Neural cell (in vitro differentiated cells): Measurements from ENCODE around the gene VOPP1. TPM values are rescaled to one million over a fixed set of nuclear protein-coding genes. Genes with fewer than 3 reads are reported as not detected.

Experiments used
- H2AFZ ChIP-seq: fragments of 200-600, 300-800 bp; sonication (generic), shearing (Covaris generic); 2 replicates; pipeline ENCODE4 v1.6.0; 2014; ENCODE audit warnings: low read depth, mild to moderate bottlenecking, antibody characterized with exemption, low read length, moderate library complexity
- H3F3A ChIP-seq: fragments of 200-600 bp; shearing (Covaris generic); 2 replicates; pipeline ENCODE4 v1.6.1; 2016; ENCODE audit warnings: mild to moderate bottlenecking, moderate library complexity, mixed read lengths, antibody characterized with exemption, low read length; ENCODE audit not compliant: insufficient read depth, poor library complexity, severe bottlenecking
- H3K27ac ChIP-seq: fragments of 200-600, 300-800 bp; sonication (generic), shearing (Covaris generic); 2 replicates; pipeline ENCODE4 v1.5.1; 2014; ENCODE audit warnings: mild to moderate bottlenecking, low read length, moderate library complexity
- H3K27me3 ChIP-seq: fragments of 300-800, 200-600 bp; sonication (generic), shearing (Covaris generic); 2 replicates; pipeline ENCODE4 v1.6.0; 2014; ENCODE audit warnings: mild to moderate bottlenecking, low read depth, low read length, moderate library complexity; ENCODE audit not compliant: insufficient read depth
- H3K36me3 ChIP-seq: fragments of 300-800, 200-600 bp; sonication (generic), shearing (Covaris generic); 2 replicates; pipeline ENCODE4 v1.5.1; 2014; ENCODE audit warnings: mild to moderate bottlenecking, antibody characterized with exemption, low read length, moderate library complexity; ENCODE audit not compliant: insufficient read depth
- H3K4me2 ChIP-seq: fragments of 300-800, 200-600 bp; sonication (generic), shearing (Covaris generic); 2 replicates; pipeline ENCODE4 v1.6.0; 2014; ENCODE audit warnings: mild to moderate bottlenecking, low read length
- H3K4me3 ChIP-seq: fragments of 300-800, 200-600 bp; sonication (generic), shearing (Covaris generic); 2 replicates; pipeline ENCODE4 v1.5.1; 2014; ENCODE audit warnings: mild to moderate bottlenecking, low read length, moderate library complexity
- H3K79me2 ChIP-seq: fragments of 200-600 bp; shearing (Covaris generic); replicated peaks from 2 replicates; pipeline ENCODE4 v1.6.0; 2014; ENCODE audit warnings: mild to moderate bottlenecking, low read length, moderate library complexity; ENCODE audit not compliant: insufficient read depth
- H3K9ac ChIP-seq: fragments of 300-800, 200-600 bp; sonication (generic), shearing (Covaris generic); 2 replicates; pipeline ENCODE4 v1.6.1; 2016; ENCODE audit warnings: mild to moderate bottlenecking, low read length, mixed read lengths
- H3K9me2 ChIP-seq: fragments of 200-600 bp; shearing (Covaris generic); 2 replicates; pipeline ENCODE4 v1.6.1; 2016; ENCODE audit warnings: mild to moderate bottlenecking, low read length, mixed read lengths; ENCODE audit not compliant: insufficient read depth
- H3K9me3 ChIP-seq: fragments of 200-600, 300-800 bp; sonication (generic), shearing (Covaris generic); 2 replicates; pipeline ENCODE4 v1.6.1; 2016; ENCODE audit warnings: mild to moderate bottlenecking, mixed run types, low read length, moderate library complexity, mixed read lengths
- H4K20me1 ChIP-seq: fragments of 200-600 bp; shearing (Covaris generic); 2 replicates; pipeline ENCODE4 v1.6.1; 2016; ENCODE audit warnings: mild to moderate bottlenecking, mixed run types; ENCODE audit not compliant: insufficient read depth
- EP300 ChIP-seq: fragments of 450-650 bp; conservative IDR thresholded peaks from 2 replicates; pipeline ENCODE4 v1.6.1; 2014; ENCODE audit warnings: antibody characterized with exemption, mild to moderate bottlenecking, moderate library complexity; ENCODE audit not compliant: poor library complexity, severe bottlenecking
- EZH2 ChIP-seq: fragments of 200-600, 300-800 bp; shearing (Covaris generic), sonication (generic); IDR thresholded peaks from 2 replicates; pipeline ENCODE4 v1.6.1; 2014; ENCODE audit warnings: antibody characterized with exemption, low read length, borderline replicate concordance, mild to moderate bottlenecking; ENCODE audit not compliant: insufficient read depth, poor library complexity, severe bottlenecking
- MXI1 ChIP-seq: fragments of 450-650 bp; conservative IDR thresholded peaks from 2 replicates; pipeline ENCODE4 v1.6.1; 2014; ENCODE audit warnings: antibody characterized with exemption, mild to moderate bottlenecking; ENCODE audit not compliant: poor library complexity, severe bottlenecking
- POLR2AphosphoS5 ChIP-seq: IDR thresholded peaks from 2 replicates; pipeline ENCODE4 v1.6.1; 2012
- RAD21 ChIP-seq: fragments of 450-650 bp; conservative IDR thresholded peaks from 2 replicates; pipeline ENCODE4 v1.6.1; 2014; ENCODE audit warnings: antibody characterized with exemption, mild to moderate bottlenecking, moderate library complexity
- SMC3 ChIP-seq: fragments of 450-650 bp; conservative IDR thresholded peaks from 2 replicates; pipeline ENCODE4 v1.6.1; 2014; ENCODE audit warnings: antibody characterized with exemption, mild to moderate bottlenecking, moderate library complexity; ENCODE audit not compliant: poor library complexity
- TAF1 ChIP-seq: IDR thresholded peaks from 2 replicates; pipeline ENCODE4 v1.6.1; 2012; ENCODE audit warnings: low read depth
- polyA plus RNA-seq: library from polyadenylated mRNA; depleted of rRNA; stranded (reverse); fragments of >200 nt; gene quantifications from 2 replicates; pipeline ENCODE4 v1.2.3, GENCODE V29; 2014
- TF ChIP-seq, protein P1 (sequence below): IDR thresholded peaks from 2 replicates; pipeline ENCODE4 v1.6.1; 2012; ENCODE audit warnings: borderline replicate concordance
- TF ChIP-seq, protein P2 (sequence below): fragments of 450-650 bp; IDR thresholded peaks from 2 replicates; pipeline ENCODE4 v1.5.1; 2014; ENCODE audit warnings: antibody characterized with exemption, mild to moderate bottlenecking, moderate library complexity; ENCODE audit not compliant: poor library complexity, severe bottlenecking

VOPP1 gene
- polyA plus RNA-seq, 1 donor from 2014 or later = 85.8 TPM

DNA sequence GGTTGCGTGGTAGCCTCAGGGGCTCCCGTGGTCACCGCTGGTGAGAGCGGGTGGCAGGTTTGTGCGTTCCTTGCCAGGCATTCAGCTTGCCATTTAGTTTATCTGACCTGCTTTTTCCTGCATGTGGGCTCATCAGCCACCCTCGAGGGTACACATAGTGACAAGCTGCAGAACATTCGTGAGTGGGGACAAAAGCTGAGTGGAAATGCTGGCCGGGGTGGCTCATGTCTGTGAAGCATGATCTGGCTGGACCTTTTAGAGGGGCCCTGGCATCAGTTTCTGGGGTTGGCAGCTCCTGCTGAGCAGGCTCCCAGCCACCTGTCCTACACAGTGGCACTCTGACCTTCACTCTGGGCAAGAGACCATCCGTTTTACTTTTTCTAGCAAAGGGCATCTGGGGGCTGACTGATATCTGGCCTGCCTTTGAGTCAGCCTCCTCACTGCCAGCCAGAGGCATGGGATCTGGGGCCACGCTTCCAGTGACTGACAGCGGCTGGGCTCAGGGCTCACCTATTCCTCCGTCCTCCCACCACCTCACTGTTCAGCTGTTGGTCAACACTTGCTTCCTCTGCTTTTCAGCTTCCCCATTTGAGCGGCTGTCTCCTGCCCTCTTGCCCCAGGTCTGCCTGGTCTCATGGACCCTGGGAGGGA lies 132.1 kb downstream of the VOPP1 start:
- Histone ChIP-seq H4K20me1 (no peaks in the 10 kb centered on the region), H3K79me2 (no peaks in the 10 kb centered on the region), H3K9me2 (no peaks in the 10 kb centered on the region), H3K27me3 (no peaks in the 10 kb centered on the region), H3K4me2 (no peak overlapping the region), H3K36me3 (no peaks in the 10 kb centered on the region), H2AFZ (no peak overlapping the region), H3K9me3 (no peaks in the 10 kb centered on the region), H3K9ac (no peak overlapping the region), H3K27ac (no peak overlapping the region), H3K4me3 (no peak overlapping the region), H3F3A (no peaks in the 10 kb centered on the region)
- TF ChIP-seq, protein P1, sequence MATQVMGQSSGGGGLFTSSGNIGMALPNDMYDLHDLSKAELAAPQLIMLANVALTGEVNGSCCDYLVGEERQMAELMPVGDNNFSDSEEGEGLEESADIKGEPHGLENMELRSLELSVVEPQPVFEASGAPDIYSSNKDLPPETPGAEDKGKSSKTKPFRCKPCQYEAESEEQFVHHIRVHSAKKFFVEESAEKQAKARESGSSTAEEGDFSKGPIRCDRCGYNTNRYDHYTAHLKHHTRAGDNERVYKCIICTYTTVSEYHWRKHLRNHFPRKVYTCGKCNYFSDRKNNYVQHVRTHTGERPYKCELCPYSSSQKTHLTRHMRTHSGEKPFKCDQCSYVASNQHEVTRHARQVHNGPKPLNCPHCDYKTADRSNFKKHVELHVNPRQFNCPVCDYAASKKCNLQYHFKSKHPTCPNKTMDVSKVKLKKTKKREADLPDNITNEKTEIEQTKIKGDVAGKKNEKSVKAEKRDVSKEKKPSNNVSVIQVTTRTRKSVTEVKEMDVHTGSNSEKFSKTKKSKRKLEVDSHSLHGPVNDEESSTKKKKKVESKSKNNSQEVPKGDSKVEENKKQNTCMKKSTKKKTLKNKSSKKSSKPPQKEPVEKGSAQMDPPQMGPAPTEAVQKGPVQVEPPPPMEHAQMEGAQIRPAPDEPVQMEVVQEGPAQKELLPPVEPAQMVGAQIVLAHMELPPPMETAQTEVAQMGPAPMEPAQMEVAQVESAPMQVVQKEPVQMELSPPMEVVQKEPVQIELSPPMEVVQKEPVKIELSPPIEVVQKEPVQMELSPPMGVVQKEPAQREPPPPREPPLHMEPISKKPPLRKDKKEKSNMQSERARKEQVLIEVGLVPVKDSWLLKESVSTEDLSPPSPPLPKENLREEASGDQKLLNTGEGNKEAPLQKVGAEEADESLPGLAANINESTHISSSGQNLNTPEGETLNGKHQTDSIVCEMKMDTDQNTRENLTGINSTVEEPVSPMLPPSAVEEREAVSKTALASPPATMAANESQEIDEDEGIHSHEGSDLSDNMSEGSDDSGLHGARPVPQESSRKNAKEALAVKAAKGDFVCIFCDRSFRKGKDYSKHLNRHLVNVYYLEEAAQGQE = no peak
- TF ChIP-seq POLR2AphosphoS5 (no peak), RAD21 (no peak), MXI1 (no peak), TAF1 (no peak), EZH2 (no peak), EP300 (no peak), SMC3 (no peak)
- TF ChIP-seq, protein P2, sequence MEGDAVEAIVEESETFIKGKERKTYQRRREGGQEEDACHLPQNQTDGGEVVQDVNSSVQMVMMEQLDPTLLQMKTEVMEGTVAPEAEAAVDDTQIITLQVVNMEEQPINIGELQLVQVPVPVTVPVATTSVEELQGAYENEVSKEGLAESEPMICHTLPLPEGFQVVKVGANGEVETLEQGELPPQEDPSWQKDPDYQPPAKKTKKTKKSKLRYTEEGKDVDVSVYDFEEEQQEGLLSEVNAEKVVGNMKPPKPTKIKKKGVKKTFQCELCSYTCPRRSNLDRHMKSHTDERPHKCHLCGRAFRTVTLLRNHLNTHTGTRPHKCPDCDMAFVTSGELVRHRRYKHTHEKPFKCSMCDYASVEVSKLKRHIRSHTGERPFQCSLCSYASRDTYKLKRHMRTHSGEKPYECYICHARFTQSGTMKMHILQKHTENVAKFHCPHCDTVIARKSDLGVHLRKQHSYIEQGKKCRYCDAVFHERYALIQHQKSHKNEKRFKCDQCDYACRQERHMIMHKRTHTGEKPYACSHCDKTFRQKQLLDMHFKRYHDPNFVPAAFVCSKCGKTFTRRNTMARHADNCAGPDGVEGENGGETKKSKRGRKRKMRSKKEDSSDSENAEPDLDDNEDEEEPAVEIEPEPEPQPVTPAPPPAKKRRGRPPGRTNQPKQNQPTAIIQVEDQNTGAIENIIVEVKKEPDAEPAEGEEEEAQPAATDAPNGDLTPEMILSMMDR = no peak

DNA sequence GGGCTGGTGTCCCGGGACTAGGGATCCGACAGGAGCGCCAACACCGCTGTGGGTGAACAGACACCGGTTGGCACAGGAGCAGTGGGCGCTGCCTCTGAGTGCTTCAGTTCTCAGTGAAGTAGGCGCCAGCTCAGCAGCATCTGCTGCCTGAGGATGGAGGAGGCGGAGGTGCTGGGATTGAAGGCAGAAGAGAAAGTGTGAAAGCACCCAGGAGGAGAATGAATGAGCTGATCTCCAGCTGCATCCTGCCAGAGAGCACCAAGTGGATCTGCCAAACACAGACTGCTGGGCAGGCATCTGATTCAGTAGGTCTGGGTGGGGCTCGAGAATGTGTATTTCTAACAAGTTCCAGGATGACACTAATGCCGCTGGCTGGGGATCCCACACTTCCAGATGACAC lies 132.7 kb downstream of the VOPP1 start:
- H3K4me2 ChIP-seq = no peak overlapping the region
- H3K9me2 ChIP-seq = no peaks in the 10 kb centered on the region

More for the DNA sequence above, 132.7 kb downstream of the VOPP1 start:
- no peaks in the 10 kb centered on the region for H3K36me3 ChIP-seq
- H3K79me2 ChIP-seq = no peaks in the 10 kb centered on the region
- H3K9me3 ChIP-seq = no peaks in the 10 kb centered on the region
- no peaks in the 10 kb centered on the region for H4K20me1 ChIP-seq
- no peak overlapping the region for H3K27ac ChIP-seq
- H2AFZ ChIP-seq = no peak overlapping the region
- H3K9ac ChIP-seq = no peak overlapping the region
- TF ChIP-seq, protein P1 = no peak
- no peak for TF ChIP-seq SMC3
- no peak for TF ChIP-seq EZH2
- no peak overlapping the region for H3K4me3 ChIP-seq
- no peaks in the 10 kb centered on the region for H3K27me3 ChIP-seq
- no peaks in the 10 kb centered on the region for H3F3A ChIP-seq
